Measurements from ENCODE around the gene RBMS2. TPM values are rescaled to one million over a fixed set of nuclear protein-coding genes. Genes with fewer than 3 reads are reported as not detected.
A peak's percentile ranks its signal among the peaks of the same experiment; 100 is the strongest.

Gene RBMS2
- total RNA-seq (2014; rRNA removed; shearing (Covaris generic)): 11.8 and 13.2 TPM in 2 replicates

GRCh38 chr12:56521590-56522371 is at the start of gene RBMS2:
Gene RBMS2 (plus strand): TSS chr12:56521820. CDS start chr12:56522024, 204 bp downstream.

GRCh38 chr12:56488041-56488955 is 33.3 kb upstream of the RBMS2 start, which contains the start of gene GLS2:
Gene GLS2 (minus strand): TSS chr12:56488161. CDS start chr12:56488118, 43 bp downstream.

GRCh38 chr12:56630180-56630632 is 108.6 kb downstream of the RBMS2 start, which contains the start of gene BAZ2A:
Gene BAZ2A (minus strand): TSS chr12:56630326. CDS start chr12:56617530, 12,796 bp downstream.

Small RNA genes within 50 kb of the gene (small RNA-seq; reads per million reads assigned to genes)
- gene RNU6-343P (not detected), gene SNORD59A (1,998 reads per million, percentile 99 among the genes with 10 or more reads in this experiment)

Other genes starting within 250 kb of the RBMS2 start
- 115 and 119 TPM in 2 replicates for gene CS, start 221.5 kb upstream of the RBMS2 start, total RNA-seq (2014; rRNA removed; shearing (Covaris generic))
- gene CNPY2, start 205.8 kb upstream of the RBMS2 start, total RNA-seq (2014; rRNA removed; shearing (Covaris generic)): 154 and 163 TPM in 2 replicates
- gene PAN2, start 187.8 kb upstream of the RBMS2 start, total RNA-seq (2014; rRNA removed; shearing (Covaris generic)): 38.7 and 58.8 TPM in 2 replicates
- 0.21 and 0.23 TPM in 2 replicates for gene IL23A, start 182.9 kb upstream of the RBMS2 start, total RNA-seq (2014; rRNA removed; shearing (Covaris generic))
- 33.0 and 33.2 TPM in 2 replicates for gene STAT2, start 161.7 kb upstream of the RBMS2 start, total RNA-seq (2014; rRNA removed; shearing (Covaris generic))
- gene APOF, start 159.0 kb upstream of the RBMS2 start, total RNA-seq (2014; rRNA removed; shearing (Covaris generic)): not detected in 2 replicates
- 19.1 and 24.1 TPM in 2 replicates for gene TIMELESS, start 72.4 kb upstream of the RBMS2 start, total RNA-seq (2014; rRNA removed; shearing (Covaris generic))
- 0.11 TPM in 1 of 2 replicates, not detected in the other for gene MIP, start 67.2 kb upstream of the RBMS2 start, total RNA-seq (2014; rRNA removed; shearing (Covaris generic))
- gene SPRYD4, start 53.2 kb upstream of the RBMS2 start, total RNA-seq (2014; rRNA removed; shearing (Covaris generic)): 4.5 and 4.7 TPM in 2 replicates
- gene GLS2, start 33.7 kb upstream of the RBMS2 start, total RNA-seq (2014; rRNA removed; shearing (Covaris generic)): 0.37 TPM in 1 of 2 replicates, not detected in the other
- 30.3 and 32.1 TPM in 2 replicates for gene BAZ2A, start 108.5 kb downstream of the RBMS2 start, total RNA-seq (2014; rRNA removed; shearing (Covaris generic))
- 608 and 615 TPM in 2 replicates for gene ATP5F1B, start 124.2 kb downstream of the RBMS2 start, total RNA-seq (2014; rRNA removed; shearing (Covaris generic))
- gene PTGES3, start 166.5 kb downstream of the RBMS2 start, total RNA-seq (2014; rRNA removed; shearing (Covaris generic)): 77.9 and 87.6 TPM in 2 replicates
- gene NACA, start 203.5 kb downstream of the RBMS2 start, total RNA-seq (2014; rRNA removed; shearing (Covaris generic)): 2,087 and 2,258 TPM in 2 replicates
- gene PRIM1, start 230.5 kb downstream of the RBMS2 start, total RNA-seq (2014; rRNA removed; shearing (Covaris generic)): 38.0 and 38.7 TPM in 2 replicates
- gene HSD17B6, start 241.5 kb downstream of the RBMS2 start, total RNA-seq (2014; rRNA removed; shearing (Covaris generic)): 0.34 TPM in 1 of 2 replicates, not detected in the other

Measured in A375 (cell line).